ENCODE measurements around the gene DOCK7. TPM values are rescaled to one million over a fixed set of nuclear protein-coding genes. Genes with fewer than 3 reads are reported as not detected.

The DOCK7 gene
- total RNA-seq, 1 donor from 2014 or later: 34.7 TPM

- Histone ChIP-seq H3K4me1 (no peaks in the 10 kb centered on the region), H3K9me3 (no peaks in the 10 kb centered on the region), H3K4me3 (no peak overlapping the region), H3K27ac (no peak overlapping the region), H3K27me3 (no peaks in the 10 kb centered on the region), H3K36me3 (peaks cover 40% of the 10 kb centered on the region)
- no peak for ATAC-seq
- DNase-seq: no peak
- no peak for TF ChIP-seq CTCF (IDR thresholded peaks at IDR 0.05)
- intact Hi-C loops (cut with DNase I): no loop called here
These were observed 230.2 kb downstream of the DOCK7 start for GRCh38 chr1:62457955-62458354.

- Histone ChIP-seq H3K27ac (no peak overlapping the region), H3K36me3 (peaks cover 85% of the 10 kb centered on the region), H3K9me3 (no peaks in the 10 kb centered on the region), H3K4me1 (no peaks in the 10 kb centered on the region), H3K4me3 (no peak overlapping the region), H3K27me3 (no peaks in the 10 kb centered on the region)
- no peak for TF ChIP-seq CTCF (IDR thresholded peaks at IDR 0.05)
- no peak for DNase-seq
- ATAC-seq: no peak
- intact Hi-C loops (cut with DNase I): no loop called here
These were observed 235.2 kb downstream of the DOCK7 start for GRCh38 chr1:62452951-62453350.

GRCh38 chr1:62450301-62450700 is 237.9 kb downstream of the DOCK7 start:
- no peak for ATAC-seq
- no peak for TF ChIP-seq CTCF (IDR thresholded peaks at IDR 0.05)
- H3K27ac ChIP-seq: no peak overlapping the region
- peaks cover 87% of the 10 kb centered on the region for H3K36me3 ChIP-seq
- H3K9me3 ChIP-seq: no peaks in the 10 kb centered on the region
- no peak overlapping the region for H3K4me3 ChIP-seq
- H3K4me1 ChIP-seq: no peaks in the 10 kb centered on the region
- intact Hi-C loops (cut with DNase I): no loop called here
- H3K27me3 ChIP-seq: no peaks in the 10 kb centered on the region
- no peak for DNase-seq

- Histone ChIP-seq H3K4me3 (no peak overlapping the region), H3K36me3 (peaks cover 84% of the 10 kb centered on the region), H3K27me3 (no peaks in the 10 kb centered on the region), H3K4me1 (no peaks in the 10 kb centered on the region), H3K9me3 (no peaks in the 10 kb centered on the region), H3K27ac (no peak overlapping the region)
- DNase-seq (no peak), ATAC-seq (no peak)
- intact Hi-C loops (cut with DNase I): no loop called here
- no peak for TF ChIP-seq CTCF (IDR thresholded peaks at IDR 0.05)
These were observed 239.8 kb downstream of the DOCK7 start for GRCh38 chr1:62448221-62448933.

- no peak for DNase-seq
- H3K36me3 ChIP-seq: peaks cover 74% of the 10 kb centered on the region
These were observed 243.5 kb downstream of the DOCK7 start for GRCh38 chr1:62444701-62445100.

More at GRCh38 chr1:62444701-62445100, 243.5 kb downstream of the DOCK7 start:
- Histone ChIP-seq H3K27ac (no peak overlapping the region), H3K4me3 (no peak overlapping the region), H3K27me3 (no peaks in the 10 kb centered on the region), H3K4me1 (no peaks in the 10 kb centered on the region), H3K9me3 (no peaks in the 10 kb centered on the region)
- intact Hi-C loops (cut with DNase I): no loop called here
- ATAC-seq: no peak
- no peak for TF ChIP-seq CTCF (IDR thresholded peaks at IDR 0.05)
